A549 (cell line): Measurements from ENCODE around the gene TMEM108.

Experiments
- CHD2 ChIP-seq: fragments of 150-350 bp; IDR thresholded peaks from 2 replicates; pipeline ENCODE4 v1.6.1; 2014; ENCODE audit warnings: low read length; ENCODE audit not compliant: partially characterized antibody
- CTCF ChIP-seq: fragments of >200 bp; sonication (Bioruptor Twin); formaldehyde crosslinking; IDR thresholded peaks from 3 replicates; pipeline ENCODE4 v1.5.1; 2016
- EHF ChIP-seq: fragments of 250-450 bp; sonication (Bioruptor Pico); IDR thresholded peaks from 2 replicates; pipeline ENCODE4 v1.5.0; 2020; ENCODE audit warnings: mild to moderate bottlenecking
- HMGXB4 ChIP-seq: fragments of 250-450 bp; sonication (Bioruptor Pico); IDR thresholded peaks from 2 replicates; pipeline ENCODE4 v1.5.0; 2021; ENCODE audit warnings: mild to moderate bottlenecking, moderate library complexity, borderline replicate concordance
- HOXA7 ChIP-seq: fragments of 250-450 bp; sonication (Bioruptor Pico); IDR thresholded peaks from 2 replicates; pipeline ENCODE4 v1.5.0; 2020; ENCODE audit warnings: mild to moderate bottlenecking, moderate library complexity
- MAX ChIP-seq: IDR thresholded peaks from 2 replicates; pipeline ENCODE4 v1.6.1; 2012
- PHF8 ChIP-seq: fragments of 200-600 bp; sonication (generic); IDR thresholded peaks from 2 replicates; pipeline ENCODE4 v1.6.1; 2016; ENCODE audit warnings: low read depth, mild to moderate bottlenecking, antibody characterized with exemption, moderate library complexity, borderline replicate concordance
- POLR2A ChIP-seq: IDR thresholded peaks from 2 replicates; pipeline ENCODE4 v1.6.1; 2012; ENCODE audit warnings: mild to moderate bottlenecking, low read length

GRCh38 chr3:133440652-133441051, 402.5 kb downstream of the TMEM108 start:
- TF ChIP-seq CTCF: no peak
- TF ChIP-seq CHD2: no peak
- TF ChIP-seq POLR2A: no peak
- no peak for TF ChIP-seq MAX
- no peak for TF ChIP-seq HMGXB4 (CRISPR knock-in tag)
- TF ChIP-seq HOXA7: no peak
- TF ChIP-seq PHF8: no peak
- TF ChIP-seq EHF: no peak
